HG03097 (cell line): ENCODE results near the gene XCL1.
"Not testable (repeated sequence)": the region's sequence is repeated elsewhere in the genome, so short reads cannot be mapped to it uniquely, and the experiment has no call there.

ENCODE experiments used
- ATAC-seq: cut with Tn5 transposase; IDR thresholded peaks from one replicate; pipeline ENCODE4 v1.9.1; 2021; ENCODE audit not compliant: unreplicated experiment, low FRiP score

Gene XCL1

DNA sequence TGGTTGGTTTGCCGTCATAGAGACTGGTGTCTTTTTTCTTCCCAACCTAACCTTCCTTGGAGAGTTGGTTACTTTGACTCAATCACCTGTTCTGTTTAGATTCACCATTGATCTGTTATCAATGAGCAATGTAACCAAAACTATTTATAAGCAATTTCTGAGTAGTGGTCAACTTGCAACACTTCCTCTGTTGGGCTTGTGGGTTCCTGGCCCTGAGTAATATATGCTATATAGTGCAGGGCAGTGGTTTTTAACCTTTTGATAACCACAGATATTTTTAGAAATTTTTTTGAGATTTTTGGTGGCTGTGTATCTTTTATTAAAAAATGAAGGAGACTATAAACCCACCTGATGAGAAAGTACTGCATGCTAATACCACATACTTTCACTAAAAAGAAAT lies 9.4 kb upstream of the XCL1 start:
- ATAC-seq: no peak

GRCh38 chr1:168567568-168567967 lies 8.8 kb upstream of the XCL1 start:
- ATAC-seq: no peak

DNA sequence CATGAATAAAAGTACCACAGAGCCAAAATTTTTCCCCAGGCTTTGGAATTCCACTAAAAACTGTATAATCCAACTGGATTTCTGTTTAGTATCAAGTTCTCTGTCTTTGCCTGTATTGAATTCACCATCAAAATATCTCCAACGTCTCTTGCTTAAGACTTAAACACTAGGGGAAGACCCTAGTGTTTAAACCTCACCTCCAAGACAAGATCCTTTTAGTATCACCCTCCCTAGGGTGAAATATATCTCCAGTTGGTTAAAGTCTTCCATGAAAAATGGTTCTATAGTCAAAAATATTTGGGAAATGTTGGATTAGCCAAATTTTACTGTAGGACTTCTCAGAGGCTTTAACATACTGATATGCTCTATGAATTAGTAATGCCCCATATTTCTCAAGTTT lies 8.1 kb upstream of the XCL1 start:
- ATAC-seq: no peak

GRCh38 chr1:168570652-168571051 lies 5.8 kb upstream of the XCL1 start:
- no peak for ATAC-seq

- ATAC-seq: no peak
These were observed 3.8 kb upstream of the XCL1 start for GRCh38 chr1:168572633-168573032.

DNA sequence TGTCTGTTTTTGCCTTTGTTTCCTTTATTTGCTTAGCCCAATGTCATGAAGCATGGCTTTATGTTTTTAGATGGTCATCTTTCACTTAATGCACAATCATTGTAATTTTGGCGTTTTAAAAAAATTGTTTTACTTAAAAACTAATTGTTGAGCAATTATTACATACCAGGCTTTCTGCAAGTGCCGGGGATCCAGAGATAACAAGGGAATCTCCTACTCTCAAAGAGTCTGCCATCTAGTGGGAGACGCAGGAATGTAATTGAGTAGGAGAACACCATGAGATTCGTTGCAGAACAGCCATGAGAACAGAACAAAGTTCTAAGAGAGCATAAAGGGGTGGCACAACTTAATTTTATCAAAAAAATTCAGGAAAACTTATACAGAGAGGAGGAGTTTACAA lies 2.2 kb upstream of the XCL1 start:
- ATAC-seq: not testable (repeated sequence)

DNA sequence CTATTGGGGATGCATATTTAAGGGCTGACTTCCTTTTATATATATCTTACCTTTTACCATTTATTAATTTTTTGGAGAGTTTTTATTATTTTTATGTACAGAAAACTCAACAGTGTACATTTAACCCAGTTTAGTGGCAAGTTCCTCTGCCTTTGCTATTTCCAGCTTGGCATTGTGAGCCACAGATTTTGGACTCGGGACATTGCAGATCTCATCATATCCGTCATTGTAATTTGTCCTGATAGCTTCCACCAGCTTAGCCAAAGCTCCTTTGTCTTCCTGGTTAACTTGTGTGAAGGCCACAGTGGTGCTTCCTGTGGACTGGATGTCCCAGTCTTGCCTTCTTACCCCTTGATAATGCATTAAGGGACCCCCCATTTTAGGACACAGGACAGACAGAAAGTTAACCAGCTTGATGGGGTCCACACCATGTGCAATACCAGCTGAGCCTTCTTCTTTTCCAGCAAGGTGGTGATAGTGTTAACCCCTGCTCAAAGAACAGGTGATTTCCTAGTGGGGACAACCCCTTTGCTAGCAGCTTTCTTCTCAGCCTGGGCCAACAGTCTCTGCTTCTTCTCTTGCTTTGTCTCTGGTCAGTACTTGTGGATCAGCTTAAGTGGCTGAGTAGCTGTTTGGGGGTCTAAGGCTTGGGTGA lies 2.3 kb downstream of the XCL1 start:
- not testable (repeated sequence) for ATAC-seq

- not testable (repeated sequence) for ATAC-seq
These were observed 3.9 kb downstream of the XCL1 start for GRCh38 chr1:168580290-168580689.

DNA sequence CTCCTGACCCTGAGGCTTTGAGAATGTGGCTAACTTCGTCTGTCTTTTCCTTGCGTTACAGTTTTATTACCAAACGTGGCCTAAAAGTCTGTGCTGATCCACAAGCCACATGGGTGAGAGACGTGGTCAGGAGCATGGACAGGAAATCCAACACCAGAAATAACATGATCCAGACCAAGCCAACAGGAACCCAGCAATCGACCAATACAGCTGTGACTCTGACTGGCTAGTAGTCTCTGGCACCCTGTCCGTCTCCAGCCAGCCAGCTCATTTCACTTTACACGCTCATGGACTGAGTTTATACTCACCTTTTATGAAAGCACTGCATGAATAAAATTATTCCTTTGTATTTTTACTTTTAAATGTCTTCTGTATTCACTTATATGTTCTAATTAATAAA lies 4.6 kb downstream of the XCL1 start:
- not testable (repeated sequence) for ATAC-seq

GRCh38 chr1:168581817-168582572 lies 5.6 kb downstream of the XCL1 start:
- ATAC-seq: no peak

DNA sequence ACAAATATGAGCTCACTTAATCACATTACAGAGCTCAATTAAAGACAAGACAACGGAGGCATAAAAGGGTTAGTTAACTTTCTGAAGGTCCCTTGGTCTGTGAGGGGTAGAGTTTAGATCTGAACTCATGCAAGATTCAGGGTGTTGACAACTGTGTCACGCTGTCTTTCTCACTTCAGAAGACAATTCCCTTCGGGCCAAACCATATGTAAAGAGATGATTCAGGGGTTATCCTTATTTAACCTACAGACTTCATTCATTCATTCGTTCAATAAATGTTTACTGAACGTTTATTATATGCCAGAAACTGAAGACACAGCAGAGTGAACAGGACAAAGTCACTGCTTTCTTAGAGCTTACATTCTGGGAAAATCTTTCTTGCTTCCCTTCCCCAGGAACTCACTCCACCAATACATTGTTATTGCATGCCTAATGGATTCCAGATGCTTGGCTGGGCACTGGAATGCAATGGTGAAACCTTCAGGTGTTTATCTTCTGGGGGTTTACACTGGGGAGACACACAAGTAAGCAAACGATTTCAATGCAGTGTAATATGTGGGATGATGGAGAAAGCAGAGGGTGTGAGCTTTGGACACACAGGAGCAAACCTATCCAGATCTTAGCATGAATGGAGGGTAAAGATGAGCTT lies 6.4 kb downstream of the XCL1 start:
- ATAC-seq: no peak

DNA sequence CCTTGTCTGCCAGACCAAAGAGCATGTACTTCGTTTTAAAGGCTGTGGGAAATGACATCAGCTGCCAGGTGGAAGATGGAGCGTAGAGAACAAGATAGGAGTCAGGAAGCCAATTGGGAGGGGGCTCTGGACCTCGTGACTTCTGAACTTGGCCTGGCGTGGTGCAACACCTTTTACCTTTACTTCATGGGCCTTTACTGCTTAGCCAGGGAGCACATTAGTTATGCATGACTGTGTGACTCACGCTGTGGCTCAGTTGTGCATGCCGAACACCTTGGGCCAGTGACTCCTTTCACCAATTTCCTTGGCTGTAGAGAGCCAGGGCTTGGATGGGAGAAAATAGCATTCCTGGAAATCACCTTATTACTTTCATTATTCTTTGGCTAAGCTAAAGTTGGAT lies 7.2 kb downstream of the XCL1 start:
- no peak for ATAC-seq

DNA sequence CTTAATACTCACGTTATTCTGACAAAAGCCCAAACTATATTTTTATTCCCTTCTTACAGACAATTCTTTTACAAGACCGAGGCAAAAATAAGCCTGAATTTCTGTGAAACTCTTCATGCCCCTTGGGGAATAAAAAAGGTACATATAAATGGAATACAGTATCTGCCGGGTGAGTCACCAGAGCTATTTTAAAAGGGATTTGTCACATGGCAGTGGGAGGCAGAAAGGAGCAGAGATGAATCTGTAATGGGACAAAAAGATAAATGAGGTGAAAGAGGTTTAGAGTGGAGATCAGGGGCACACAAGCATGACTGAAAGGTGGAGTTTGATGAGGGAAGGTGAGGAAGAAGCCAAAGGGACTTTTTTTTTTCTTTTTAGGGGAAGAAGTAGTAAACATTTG lies 8.8 kb downstream of the XCL1 start:
- no peak for ATAC-seq

DNA sequence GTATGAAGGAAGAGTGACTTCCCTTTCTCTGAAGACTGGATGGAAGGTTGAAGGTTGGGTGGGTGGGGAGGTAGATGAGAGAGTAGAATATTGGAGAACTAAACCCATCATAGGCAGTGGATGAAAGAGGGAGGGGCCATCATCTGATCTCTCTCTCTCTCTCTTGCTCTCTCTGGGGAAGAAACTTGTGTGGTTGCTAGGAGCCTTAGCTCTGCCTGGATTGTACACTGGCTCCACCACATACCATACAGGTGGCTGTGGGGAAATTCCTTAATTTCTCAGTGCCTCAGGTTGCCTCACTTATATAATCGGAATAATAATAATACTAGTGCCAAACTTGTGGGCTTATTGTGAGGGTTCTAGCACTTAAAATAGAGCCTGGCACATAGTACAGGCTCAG lies 9.5 kb downstream of the XCL1 start:
- no peak for ATAC-seq

- no peak for ATAC-seq
These were observed 12.8 kb downstream of the XCL1 start for GRCh38 chr1:168589167-168589566.

DNA sequence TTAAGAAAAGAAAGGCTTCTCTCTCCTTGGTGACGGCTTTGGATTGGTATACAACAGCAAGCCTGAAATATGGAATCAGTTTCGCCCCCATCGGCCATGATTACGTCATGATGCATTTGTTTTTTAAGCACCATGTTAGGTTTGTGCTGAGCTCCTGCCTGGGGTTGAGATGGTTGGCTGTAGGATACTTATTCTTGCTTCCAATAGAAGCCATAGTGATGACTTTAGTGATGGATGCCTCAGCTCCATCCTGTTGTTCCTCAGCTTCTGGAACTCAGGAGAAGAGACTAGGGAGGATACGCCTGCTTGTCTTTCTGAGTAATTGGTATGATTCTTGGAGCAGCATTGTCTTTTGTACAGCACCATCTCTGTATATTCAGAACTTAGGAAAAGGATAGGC lies 14.7 kb downstream of the XCL1 start:
- no peak for ATAC-seq

GRCh38 chr1:168591641-168592250 lies 15.3 kb downstream of the XCL1 start:
- ATAC-seq: no peak

GRCh38 chr1:168595403-168595802 lies 19.0 kb downstream of the XCL1 start:
- ATAC-seq: not testable (repeated sequence)

GRCh38 chr1:168598125-168598524 lies 21.7 kb downstream of the XCL1 start:
- no peak for ATAC-seq

- no peak for ATAC-seq
These were observed 22.5 kb downstream of the XCL1 start for GRCh38 chr1:168598892-168599291.

GRCh38 chr1:168599641-168600040 lies 23.2 kb downstream of the XCL1 start:
- no peak for ATAC-seq
